ENCODE data around the gene EGFR.
"Not testable (repeated sequence)": the region's sequence is repeated elsewhere in the genome, so short reads cannot be mapped to it uniquely, and the experiment has no call there.

The EGFR gene

DNA sequence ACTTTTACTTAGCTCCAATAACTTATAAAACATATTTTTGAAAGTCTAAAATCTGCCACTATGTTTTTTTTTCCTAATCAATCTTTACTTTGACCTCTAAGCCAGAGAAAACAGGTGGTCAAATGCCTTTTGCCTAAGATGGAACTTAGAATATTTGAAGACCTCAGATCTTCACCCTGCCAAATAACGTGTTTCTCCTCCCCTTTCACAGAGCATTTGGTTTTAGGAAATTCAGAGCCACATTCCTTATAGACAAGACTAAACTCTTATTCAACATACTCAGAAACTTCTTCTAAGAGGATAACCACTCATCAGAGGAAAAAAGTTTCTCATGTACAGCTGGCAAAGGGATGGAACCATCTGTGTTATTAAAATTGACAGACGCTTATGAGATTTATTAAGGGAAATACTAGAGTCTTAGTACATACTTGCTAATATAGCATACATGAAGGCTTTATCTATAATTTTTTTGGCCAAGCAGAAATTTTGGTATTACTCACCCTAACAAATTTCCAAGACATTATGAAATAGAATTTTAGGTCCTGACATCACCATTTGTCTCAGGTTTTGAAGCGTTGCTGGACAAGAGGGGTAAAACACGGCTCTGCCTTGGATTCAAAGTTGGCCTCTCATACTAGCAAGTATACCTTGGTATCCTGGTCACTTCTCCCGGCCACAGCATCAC, 2.6 kb upstream of the EGFR start:
- DNase-seq = peak; percentile 33

DNA sequence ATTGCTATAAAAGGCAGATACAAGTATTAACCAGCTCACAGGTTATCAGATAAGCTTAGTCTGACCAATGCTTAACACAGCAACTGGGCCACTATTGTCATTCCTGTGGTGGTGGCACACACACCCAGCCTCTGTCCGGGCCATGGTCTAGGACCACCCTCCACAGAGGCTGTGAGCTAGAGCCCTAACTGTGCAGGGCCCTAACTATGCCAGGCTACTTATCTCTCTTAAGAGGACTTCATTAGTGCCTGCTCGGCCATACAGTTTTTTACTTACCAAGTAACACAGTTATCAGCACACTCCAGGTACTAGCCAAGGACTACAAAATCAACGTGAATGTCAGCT, 2.1 kb upstream of the EGFR start:
- DNase-seq = no peak

DNA sequence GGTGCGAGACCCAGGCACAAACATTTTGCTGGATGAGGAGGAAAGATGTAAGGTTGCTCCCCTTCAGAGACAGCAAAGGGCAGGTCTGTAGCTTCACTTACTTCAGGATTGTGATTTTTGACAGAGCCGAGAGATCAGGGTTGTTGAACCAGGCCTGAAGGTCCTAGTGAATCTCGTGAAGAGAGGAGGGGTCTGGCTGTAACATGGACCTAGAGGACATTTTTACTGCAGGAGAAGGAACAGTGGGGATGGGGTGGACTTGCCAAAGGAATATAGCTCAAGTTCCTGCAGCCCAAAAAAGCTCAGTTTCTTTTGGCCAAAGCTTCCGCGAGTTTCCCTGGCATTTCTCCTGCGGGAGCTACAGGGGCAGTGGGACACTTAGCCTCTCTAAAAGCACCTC, 976 bp upstream of the EGFR start:
- no peak for DNase-seq

DNA sequence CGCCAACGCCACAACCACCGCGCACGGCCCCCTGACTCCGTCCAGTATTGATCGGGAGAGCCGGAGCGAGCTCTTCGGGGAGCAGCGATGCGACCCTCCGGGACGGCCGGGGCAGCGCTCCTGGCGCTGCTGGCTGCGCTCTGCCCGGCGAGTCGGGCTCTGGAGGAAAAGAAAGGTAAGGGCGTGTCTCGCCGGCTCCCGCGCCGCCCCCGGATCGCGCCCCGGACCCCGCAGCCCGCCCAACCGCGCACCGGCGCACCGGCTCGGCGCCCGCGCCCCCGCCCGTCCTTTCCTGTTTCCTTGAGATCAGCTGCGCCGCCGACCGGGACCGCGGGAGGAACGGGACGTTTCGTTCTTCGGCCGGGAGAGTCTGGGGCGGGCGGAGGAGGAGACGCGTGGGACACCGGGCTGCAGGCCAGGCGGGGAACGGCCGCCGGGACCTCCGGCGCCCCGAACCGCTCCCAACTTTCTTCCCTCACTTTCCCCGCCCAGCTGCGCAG, 424 bp downstream of the EGFR start:
- DNase-seq = no peak

DNA sequence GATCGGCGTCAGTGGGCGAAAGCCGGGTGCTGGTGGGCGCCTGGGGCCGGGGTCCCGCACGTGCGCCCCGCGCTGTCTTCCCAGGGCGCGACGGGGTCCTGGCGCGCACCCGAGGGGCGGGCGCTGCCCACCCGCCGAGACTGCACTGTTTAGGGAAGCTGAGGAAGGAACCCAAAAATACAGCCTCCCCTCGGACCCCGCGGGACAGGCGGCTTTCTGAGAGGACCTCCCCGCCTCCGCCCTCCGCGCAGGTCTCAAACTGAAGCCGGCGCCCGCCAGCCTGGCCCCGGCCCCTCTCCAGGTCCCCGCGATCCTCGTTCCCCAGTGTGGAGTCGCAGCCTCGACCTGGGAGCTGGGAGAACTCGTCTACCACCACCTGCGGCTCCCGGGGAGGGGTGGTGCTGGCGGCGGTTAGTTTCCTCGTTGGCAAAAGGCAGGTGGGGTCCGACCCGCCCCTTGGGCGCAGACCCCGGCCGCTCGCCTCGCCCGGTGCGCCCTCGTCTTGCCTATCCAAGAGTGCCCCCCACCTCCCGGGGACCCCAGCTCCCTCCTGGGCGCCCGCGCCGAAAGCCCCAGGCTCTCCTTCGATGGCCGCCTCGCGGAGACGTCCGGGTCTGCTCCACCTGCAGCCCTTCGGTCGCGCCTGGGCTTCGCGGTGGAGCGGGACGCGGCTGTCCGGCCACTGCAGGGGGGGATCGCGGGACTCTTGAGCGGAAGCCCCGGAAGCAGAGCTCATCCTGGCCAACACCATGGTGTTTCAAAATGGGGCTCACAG, 1.1 kb downstream of the EGFR start:
- DNase-seq = no peak

DNA sequence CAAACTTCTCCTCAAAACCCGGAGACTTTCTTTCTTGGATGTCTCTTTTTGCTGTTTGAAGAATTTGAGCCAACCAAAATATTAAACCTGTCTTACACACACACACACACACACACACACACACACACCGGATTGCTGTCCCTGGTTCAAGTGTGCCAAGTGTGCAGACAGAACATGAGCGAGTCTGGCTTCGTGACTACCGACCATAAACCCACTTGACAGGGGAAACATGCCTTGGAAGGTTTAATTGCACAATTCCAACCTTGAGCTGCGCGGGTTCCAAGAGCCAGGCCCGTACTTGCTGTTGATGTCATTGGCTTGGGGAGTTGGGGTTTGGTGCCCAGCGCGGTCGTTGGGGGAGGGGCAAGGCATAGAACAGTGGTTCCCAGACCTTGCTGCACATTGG, 1.7 kb downstream of the EGFR start:
- DNase-seq = no peak

DNA sequence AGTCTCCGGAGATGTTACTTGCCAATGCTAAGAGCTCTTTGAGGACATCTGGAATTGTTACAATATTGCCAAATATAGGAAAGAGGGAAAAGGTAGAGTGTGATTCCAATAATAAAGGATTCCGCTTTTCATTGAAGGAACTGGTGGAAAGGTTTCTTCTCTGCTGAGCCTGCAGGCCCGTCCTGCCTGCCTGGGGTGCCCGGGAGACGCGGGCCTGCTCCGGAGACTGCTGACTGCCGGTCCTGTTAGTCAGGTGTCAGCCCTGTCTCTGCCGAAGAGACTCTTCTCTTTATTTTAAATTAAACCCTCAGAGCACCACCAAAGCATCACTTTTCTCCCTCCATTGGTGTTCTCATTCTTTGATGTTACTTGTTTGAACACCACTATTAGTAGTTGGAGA, 2.2 kb downstream of the EGFR start:
- DNase-seq = no peak

DNA sequence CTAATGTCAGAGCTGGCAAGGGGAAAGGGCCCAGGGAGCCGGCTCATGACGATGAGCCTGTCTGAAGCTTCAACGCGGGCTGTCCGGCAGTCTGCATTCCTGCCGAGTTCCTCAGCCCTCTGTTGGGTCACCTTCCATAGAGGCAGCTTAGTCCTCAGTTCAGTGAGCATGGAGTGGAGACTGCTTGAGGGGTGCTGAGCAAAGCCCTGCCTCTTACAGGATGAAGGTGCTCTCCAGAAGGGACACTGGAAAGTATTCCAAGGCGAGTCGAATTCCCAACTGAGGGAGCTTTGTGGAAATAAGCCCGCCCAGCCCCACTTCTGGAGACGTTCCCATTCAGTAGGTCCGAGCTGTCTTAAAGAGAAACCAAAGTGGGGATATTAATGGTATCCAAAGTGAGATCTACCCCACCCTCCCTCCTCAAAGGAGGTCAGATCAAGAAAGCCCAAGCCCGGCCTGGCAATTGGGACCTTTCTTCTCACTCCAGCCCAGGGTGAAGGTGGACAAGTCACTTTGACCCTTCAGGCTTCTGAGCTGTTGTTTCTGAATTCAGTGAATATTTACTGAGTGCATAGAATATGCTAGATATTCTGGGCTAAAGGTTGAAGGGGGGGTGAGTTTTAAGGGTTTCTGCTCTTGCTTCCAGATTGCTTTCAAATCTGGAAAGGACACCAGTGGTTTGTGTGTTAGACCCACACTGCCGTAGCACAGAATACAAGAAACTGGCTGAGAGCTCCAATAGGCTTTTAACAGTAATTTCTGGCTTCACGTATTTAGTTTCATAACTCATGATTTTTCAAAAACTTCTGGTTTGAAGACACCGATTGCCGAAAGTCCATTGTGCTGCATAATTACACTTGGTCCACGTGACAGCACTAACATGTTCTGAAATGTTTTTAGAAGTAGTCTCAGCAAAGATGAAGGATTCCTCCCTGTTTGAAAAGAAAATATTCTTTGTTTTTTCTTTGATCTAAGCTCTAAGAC, 3.5 kb downstream of the EGFR start:
- no peak for DNase-seq

DNA sequence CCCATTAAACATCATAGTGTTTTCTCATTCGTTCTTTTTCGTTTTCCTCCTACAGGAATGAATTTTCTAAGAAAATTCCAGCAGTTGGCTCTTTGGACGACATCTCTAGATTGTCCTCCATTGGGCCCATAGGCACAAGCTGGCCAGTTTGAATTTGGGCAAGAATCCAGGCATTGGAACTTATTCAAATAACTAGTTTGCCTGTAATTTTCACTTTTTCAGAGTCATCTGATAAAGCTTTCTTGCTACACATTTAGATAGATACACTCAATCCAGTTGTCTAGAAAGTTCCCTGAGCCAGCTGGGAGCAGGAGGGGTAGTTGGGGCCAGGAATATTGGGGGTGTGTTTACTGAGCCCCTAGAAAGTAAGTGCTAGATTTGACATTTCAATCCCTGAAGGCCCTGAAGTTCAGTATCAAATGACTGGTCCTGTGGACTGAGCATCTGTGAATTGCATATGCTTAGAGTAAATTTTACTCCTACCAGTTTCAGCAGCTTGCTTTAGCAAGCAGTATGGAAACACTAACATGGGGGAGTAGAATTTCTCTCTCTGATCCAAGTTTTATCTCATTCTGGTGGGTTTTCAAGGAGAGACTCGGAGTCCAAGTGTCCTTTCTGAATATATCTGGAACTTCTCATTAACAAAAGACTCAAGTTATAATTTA, 5.2 kb downstream of the EGFR start:
- DNase-seq = no peak

DNA sequence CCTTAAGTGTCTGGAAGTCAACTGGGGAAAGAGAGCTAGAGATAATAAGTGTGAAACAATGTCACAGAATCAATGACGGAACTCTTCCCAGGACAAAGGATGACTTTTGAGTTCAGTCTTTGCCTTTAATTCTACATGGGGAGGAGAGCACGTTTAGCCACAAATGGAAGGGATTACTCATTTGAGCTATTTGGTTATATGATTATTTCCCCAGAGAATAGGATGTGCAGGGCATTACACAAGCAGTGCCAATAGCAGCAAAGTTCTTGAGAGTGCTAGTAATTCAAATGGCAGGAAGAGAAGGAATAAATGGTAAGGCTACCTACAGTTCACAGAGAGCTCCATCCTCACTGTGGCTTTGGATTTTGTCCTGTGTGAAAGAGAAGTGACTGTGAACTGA, 6.0 kb downstream of the EGFR start:
- DNase-seq = no peak

DNA sequence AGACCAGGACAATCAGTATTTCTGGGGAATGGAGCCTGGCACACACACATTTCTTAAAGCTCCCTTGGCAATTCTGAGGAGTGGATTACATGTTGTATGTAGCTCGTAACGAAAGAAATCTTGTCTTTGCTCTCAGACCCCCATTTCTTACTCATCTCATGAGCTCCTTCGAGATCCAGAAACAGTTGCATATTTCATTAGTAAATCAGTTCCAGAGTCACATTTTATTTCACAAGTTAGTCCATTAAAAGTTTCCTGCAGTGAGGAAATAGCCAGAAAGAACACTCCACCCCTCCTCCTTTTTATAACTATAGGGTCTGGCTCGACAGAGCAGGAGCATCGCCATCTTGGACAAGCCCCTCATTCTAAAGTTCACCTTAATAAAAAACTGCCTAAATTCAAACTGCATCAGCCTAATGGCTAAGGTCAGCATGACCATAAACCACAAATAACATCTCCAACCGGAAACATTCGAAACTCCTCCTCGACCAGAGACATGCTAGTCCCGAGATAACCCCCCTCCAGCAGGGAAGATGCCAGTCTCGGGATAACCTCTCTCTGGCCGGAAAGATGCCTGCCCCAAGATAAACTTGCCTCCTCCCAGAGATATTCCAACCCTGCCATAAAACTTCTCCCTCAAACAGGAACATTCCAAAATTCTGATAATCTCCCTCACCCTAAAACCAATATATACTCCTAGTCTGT, 7.4 kb downstream of the EGFR start:
- DNase-seq = no peak

DNA sequence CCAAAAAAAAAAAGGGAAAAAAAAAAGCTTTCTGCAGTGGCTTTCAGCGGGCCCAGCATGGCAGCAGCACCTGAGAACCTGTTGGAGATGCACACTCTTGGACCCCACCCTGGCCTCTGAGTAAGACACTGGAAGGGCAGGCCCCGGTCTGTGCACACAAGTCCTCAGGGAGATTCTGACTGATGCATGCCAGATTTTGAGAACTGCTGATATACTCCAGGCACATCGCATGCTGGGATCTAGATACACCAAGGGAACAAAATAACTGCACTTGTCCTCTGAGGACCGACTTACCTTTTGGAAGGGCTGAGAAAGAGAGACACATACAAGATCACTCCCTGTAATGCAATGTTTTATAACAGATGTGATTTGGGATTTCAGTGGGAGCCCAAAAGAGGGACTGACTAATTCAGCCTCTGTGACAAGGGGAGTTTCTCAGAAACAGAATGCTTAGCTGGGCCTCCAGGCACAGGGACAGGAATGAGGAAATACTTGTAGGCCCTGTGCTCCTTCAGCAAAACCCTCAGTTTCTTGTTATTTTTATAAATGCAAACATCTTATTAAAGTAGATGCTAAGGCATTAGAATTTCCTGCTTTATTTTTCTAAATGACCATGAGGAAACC, 8.2 kb downstream of the EGFR start:
- DNase-seq = no peak

DNA sequence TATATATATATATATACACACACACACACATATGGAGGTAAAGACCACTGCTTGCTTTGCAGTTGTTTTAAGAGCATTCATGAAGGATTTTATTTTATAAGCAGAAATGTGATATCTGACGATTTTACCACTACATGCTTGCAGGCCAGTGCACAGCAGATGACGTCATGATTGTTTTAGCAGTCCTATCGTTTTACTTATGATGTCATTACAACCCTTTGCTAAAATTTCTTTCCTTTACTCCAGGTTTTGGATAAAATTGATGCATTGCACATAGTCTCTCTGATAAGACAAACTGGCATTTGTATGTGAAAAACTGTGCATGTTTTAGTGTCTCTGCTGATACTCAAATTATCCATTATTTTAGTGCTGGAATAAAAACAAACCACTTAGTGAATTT, 9.2 kb downstream of the EGFR start:
- DNase-seq = no peak

DNA sequence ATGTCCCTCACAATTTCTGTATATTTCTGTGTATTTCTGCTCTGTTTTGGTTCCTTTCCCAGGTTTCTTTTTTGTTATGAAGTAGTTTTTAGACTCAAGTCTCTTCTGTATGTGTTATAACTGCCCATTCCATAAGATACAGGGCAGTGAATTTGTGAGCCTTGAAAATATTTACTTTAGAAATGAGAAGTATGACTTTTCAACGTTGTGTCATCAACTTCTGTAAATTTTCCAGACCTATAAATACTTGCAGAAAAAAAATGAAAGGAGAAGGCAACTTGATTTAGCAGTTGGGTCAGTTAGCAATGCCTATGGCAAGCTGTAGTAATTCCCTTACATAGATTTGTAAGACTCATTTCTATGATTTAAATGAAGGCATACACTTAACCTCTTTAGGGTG, 11.5 kb downstream of the EGFR start:
- no peak for DNase-seq

DNA sequence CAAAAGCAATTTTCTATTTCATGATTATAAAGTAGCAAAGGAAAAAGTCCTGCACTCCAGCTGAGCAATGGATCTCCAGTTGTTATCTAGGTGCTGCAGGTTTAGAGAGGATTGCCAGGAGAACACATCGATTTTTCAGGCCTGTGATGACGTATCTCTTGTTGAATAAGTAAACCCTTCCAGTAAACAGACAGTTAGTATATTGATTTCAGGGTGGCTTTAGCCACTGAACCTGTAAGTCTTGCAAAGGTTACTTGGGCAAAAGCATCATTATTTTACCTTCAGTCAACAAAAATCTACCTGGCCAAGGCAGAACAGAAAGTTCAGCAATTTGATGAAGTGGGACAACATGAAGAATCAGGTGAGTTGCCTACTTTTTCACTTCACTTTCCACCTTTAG, 12.3 kb downstream of the EGFR start:
- DNase-seq = no peak

DNA sequence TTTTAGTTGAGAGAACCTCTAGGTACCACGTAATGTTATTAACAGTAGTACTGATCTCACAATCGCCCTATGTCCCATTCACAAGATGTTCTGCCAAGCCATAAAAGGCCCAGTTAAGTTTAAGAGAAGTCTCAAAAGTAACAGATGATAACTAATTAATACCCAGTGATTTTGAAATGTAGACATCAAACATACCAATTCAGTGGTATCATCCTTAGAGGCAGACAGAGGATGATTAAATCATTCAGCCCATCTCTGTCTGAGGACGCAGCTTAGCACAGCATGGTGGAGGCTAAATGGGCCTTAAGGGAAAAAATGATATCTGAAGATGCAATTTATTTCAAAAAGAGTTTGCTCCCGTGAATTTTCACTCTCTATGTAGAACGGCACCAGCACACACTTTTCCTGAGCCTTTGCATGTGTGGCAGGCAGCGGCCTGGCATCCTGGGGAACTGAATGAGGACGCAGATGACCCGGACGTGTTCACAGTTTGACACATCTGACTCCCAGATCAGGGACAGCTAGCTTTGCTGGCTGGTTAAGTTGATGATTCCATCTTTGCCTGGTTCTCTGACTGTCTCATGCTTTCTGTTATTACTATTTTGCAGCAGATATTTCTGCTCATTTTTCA, 13.4 kb downstream of the EGFR start:
- DNase-seq = no peak

DNA sequence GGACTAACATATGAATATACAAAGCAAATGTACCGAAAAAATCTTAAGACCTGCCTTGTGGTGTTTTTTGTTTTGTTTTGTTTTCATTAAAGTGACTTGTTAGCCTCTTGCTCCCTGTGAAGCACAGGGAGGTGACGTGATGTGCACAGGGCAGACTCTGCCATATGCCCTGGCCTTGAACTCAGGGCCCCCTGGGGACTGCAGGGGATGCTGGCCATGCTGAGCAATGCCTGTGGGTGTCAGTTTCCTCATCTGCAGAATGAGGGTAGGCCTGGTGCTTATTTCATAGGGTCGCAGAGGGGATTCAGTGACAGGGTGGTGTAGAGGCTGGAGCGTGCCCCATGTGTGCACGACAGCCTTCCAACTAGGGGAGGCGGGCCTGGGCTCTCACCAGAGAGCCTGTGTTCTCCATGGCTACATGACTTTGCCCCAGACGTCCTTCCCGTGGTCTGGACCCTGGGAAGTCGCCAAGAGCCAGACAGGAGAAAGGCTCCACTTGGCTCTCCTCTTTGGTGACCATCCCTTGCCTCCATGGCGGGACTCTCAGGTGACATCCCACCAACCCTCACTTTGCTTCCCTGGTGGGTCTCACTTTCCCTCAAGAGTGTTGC, 14.5 kb downstream of the EGFR start:
- DNase-seq = no peak

DNA sequence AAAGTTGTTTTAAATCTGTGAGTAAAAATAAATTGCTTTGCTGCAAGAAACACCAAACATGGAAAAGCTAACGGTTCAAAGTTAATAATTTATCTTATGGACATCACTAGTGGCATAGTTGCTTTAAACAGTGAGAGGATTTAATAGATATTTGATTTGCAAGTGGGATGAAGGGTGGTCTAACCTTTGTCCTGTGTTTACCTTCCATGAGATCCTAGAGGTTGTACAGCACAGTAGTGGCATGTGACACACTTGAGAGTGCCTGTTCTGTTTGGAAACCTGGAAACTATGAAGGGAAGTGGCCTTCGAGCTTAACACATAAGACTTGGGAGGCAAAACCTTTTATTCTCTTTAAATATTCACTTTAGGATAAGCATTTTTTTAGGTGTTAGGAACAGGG, 16.0 kb downstream of the EGFR start:
- no peak for DNase-seq

DNA sequence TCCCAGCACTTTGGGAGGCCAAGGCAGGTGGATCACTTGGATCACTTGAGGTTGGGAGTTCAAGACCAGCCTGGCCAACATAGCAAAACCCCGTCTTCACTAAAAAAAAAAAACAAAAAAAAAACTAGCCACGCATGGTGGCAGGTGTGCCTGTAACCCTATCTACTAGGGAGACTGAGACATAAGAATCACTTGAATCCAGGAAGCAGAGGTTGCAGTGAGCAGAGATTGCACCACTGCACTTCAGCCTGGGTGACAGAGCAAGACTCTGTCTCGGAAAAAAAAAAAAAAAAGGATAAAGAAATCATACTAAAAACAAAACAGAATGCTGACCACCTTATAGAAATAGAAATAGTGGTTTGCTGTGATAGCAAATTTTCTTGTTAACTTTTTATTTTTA, 16.6 kb downstream of the EGFR start:
- DNase-seq = not testable (repeated sequence)

DNA sequence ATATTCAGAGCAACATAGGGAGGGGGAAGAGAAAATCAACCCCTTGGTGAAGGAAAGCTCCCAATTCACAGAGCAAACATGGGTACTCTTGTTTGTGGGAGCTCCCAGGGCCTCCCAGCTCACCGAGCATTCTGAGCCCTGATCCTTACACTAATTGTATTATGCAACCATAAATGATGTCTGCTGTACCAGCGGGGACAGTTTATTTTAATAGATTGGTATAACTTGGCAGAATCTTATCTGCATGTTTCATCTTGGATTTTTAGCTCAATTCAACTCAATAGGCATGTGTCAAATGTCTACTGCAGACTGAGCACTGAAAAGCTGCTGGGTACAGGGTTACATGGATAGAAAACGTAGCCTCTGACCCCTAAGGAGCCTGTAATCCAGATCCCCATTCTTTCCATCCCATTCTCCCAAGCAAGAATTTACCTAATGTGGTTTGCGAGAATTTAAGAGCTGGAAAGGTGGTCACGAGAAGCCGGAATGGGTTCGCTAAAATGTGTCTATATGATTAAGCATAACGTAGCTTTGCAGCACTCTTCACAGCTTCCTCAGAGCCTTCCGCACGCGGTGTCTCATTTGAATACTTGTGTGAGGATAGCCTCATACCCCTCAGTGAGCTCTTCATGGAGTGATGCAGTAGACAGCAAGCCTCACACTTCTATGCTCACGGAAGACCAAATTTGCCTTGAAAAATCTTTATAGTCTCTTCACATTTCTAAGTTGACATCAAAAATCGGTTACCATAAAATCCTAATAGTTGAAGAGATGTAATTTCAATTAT, 18.3 kb downstream of the EGFR start:
- DNase-seq = no peak

Measured in NCI-H524 treated with DMSO at 0.1 percent for 48 hours (cell line).